Measurements from ENCODE around the gene CHD1.

Gene CHD1

DNA sequence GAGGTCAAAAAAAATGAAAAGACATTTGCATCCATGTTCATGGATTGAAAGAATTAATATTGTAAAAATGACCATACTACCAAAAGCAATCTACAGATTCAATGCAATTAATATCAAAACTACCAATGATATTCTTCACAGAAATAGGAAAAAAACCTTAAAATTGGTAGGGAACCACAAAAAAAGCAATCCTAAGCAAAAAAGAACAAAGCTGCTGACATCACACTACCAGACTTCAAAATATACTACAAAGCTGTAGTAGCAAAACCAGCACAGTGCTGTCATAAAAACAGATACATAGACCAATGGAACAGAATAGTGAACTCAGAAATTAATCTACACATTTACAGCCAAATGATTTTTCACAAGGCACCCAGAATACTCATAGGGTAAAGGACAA lies 121.0 kb downstream of the CHD1 start:
- DNase-seq (ENCODE audit: low spot score) = no peak

DNA sequence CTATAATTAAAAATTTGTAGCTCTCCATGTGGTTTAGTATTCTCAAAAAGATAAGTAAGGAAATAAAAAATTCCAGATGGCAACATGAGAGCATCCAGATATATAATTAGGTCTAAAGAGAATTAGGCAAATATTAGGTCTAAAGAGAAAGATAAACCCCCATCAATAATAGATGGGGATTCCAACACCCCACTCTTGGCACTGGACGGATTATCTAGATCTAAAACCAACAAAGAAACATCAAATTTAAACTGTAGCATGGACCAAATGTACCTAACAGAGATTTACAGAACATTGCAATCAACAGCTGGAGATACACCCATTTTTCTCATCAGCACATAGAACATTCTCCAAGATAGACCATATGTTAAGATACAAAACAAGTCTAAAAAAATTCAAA lies 123.7 kb downstream of the CHD1 start:
- no peak for DNase-seq (ENCODE audit: low spot score)

DNA sequence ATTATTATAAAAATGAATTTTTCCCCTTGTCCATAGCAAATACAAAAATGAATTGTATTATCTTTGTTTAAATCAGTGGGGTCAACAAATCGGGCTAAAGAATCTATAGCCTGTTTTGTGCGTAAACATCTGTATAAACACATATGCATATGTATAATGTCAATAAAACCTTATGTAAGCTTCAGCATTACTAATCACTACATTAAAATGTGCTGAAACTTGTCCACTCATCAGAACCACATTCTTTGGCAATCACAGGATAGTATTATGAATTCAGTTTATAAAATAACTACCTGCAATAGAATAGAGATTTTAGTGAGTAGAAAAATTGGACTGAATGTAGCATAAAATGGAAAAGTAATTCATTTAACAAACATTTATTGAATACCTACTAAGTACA lies 124.7 kb downstream of the CHD1 start:
- no peak for DNase-seq (ENCODE audit: low spot score)
